Hematopoietic multipotent progenitor cell treated with erythropoietin and hydrocortisone succinate and interleukin-3 and kit ligand, for 17 days (in vitro differentiated cells): ENCODE results near the gene JAZF1.

ENCODE experiments used
- DNase-seq: peaks from one replicate; pipeline ENCODE4 v3.0.0-alpha.2; 2015; ENCODE audit warnings: low spot score

The JAZF1 gene

GRCh38 chr7:27834179-27834921, 346.2 kb downstream of the JAZF1 start:
- DNase-seq = no peak

- no peak for DNase-seq
These were observed 354.2 kb downstream of the JAZF1 start for GRCh38 chr7:27826357-27826756.

GRCh38 chr7:27825891-27826290, 354.7 kb downstream of the JAZF1 start:
- DNase-seq = no peak

DNA sequence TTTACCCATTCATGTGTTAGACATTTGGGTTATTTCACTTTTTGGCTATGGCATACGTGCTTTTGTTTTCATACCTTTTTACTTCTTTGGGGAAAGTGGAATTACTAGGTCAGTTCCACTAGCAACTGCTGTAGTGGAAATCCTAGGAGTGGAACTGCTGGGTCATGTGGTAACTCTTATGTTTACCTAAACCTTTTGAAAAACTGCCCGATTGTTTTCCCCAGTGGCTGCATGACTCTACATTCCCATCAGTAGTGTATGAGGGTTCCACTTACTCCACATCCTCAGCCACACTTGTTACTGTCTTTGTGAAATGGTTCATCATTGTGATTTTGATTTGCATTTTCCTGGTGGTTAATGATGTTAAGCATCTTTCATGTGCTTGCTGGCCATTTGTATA, 358.4 kb downstream of the JAZF1 start:
- no peak for DNase-seq

DNA sequence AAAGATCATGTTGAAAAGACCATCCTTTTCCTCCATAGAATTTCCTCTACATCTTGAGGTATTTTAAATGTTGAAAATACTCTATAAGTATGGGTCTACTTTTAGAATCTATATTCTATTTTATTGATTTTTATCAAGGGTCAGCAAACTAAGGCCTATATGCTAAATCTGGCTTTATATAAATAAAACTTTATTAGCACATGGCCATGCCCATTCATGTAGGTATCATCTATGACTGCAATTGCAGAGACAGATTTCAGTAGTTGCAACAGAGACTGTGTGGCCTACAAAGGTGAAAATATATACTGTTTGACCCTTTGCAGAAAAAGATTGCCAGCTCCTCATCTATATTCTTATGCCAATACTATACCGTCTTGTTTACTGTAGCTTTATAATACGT, 367.9 kb downstream of the JAZF1 start:
- no peak for DNase-seq

DNA sequence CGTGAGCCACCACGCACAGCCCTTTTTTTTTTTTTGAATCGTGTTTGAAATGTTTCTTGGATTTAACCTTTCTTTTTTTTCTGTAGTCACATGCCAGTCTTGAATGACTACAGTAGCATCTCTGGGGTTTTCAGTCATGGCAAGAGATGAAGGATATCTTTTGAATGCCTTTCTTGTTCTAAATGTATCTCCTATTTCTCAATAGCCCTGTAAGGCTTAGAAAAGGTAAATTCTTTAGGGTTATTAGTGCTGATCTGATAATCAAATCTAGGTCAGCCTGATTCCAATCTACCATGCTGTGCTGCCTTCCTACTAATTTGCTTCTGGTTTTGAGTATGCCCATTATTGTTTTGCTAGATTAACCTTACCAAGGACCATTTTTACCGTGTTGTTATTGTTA, 370.4 kb downstream of the JAZF1 start:
- DNase-seq = no peak

GRCh38 chr7:27808626-27809025, 372.0 kb downstream of the JAZF1 start:
- no peak for DNase-seq

- DNase-seq = no peak
These were observed 376.5 kb downstream of the JAZF1 start for GRCh38 chr7:27804139-27804538.

GRCh38 chr7:27802999-27803398, 377.6 kb downstream of the JAZF1 start:
- DNase-seq = no peak

GRCh38 chr7:27799212-27799611, 381.4 kb downstream of the JAZF1 start:
- no peak for DNase-seq

DNA sequence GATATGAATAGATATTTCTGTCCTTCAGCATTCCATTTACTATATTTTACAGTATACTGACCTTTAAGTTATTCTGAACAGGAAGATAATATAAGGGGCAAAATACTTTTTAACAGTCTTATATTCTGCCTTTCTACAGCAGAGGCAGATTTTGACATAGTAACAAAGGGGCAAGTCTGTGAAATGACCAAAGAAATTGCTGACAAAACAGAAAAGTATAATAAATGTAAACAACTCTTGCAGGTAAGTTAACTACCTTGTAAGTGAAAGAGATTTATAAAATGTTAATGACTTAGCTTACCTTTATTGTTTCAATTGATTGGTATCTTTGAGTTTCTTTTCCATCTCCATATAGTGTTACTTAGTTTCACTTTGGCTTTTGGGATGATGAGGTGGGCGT, 384.6 kb downstream of the JAZF1 start:
- DNase-seq = no peak

DNA sequence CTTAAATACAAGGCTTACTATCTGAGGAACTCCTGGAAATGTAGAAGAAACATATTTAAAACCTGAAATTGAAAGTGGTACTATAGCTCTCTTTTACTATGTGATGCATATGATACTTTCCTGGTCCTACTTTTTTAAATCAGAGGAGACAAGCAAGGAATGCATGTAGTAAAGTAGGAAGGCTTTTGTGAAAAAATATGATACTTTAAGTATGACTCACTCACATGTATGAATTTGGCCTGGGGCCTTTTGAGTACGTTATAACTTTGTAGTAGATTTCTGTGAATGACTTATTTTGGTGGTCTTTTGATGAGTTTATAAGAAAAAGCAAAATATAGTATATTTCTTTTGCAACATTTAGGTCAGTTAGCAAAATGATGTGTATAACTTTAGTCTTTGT, 386.8 kb downstream of the JAZF1 start:
- DNase-seq = no peak

DNA sequence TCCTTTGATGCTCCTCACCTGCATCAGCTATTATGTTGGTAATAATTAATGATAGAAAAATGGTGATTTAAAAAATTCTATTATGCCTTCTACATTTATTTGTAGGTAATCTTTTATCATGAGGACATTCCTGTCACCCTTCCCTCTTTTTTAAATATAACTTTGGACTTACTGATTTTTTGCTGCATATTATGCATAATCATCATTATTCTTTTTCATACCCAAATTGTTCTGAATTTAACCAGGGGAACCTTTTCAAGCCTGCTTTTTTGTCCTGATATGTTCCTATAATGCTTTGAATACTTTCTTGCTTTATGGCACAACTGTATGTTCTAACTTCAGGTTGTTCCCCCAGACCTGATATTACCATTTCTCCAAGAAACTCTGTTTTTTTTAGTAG, 392.2 kb downstream of the JAZF1 start:
- no peak for DNase-seq

- peak; percentile 89 for DNase-seq
These were observed 396.1 kb downstream of the JAZF1 start for GRCh38 chr7:27784399-27785053.

- no peak for DNase-seq
These were observed 397.7 kb downstream of the JAZF1 start for GRCh38 chr7:27782849-27783248.

GRCh38 chr7:27781188-27781587, 399.4 kb downstream of the JAZF1 start:
- no peak for DNase-seq
